ENCODE measurements around the gene RASSF4. TPM values are rescaled to one million over a fixed set of nuclear protein-coding genes. Genes with fewer than 3 reads are reported as not detected.

Gene RASSF4
- total RNA-seq, 1 donor from 2014 or later, result 2.0 TPM

DNA sequence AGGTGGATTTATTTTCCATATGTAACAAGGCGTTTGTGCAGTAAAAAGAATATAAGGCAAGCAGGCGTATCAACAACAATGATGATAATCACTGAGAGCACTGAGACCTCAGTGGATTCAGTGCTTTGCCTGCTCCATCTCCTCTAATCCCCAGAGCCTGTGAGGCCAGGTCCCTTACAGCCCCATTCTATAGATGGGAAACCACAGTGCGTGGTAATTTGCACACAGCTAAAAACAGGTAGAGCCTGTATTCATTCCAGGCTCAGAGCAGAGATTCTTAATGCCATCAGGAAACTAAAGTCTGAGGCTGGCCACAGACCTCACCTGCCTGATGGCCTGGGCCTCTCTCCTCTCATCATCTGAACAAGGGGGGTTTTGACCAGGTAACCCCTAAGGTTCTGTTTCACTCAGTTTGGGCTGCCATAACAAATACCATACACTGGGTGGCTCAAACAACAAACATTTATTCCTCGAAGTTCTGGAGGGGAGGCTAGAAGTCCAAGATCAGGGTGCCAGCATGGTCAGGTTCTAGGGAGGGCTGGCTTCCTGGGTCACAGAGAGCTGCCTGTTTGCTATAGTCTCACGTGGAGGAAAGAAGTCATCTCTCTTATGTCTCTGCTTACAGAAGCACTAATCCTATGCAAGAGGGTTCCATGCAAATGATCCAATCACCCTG lies 10.3 kb upstream of the RASSF4 start:
- H3K9me3 Mint-ChIP-seq, result peaks cover 8% of the 10 kb centered on the region
- no peak for TF ChIP-seq CTCF (IDR thresholded peaks at IDR 0.05)
- ChIA-PET CTCF (interaction anchor here (1.4 kb wide), 1 partner anchor 16 kb away, joined by 3 read pairs; no protein-coding TSS in a partner anchor), POLR2A (interaction anchor here (1.9 kb wide), 1 partner anchor 10 kb away, joined by 5 read pairs; the partner anchor contains the start of gene RASSF4)
- no peak overlapping the region for H3K27ac Mint-ChIP-seq
- no peak for DNase-seq
- intact Hi-C loops (cut with micrococcal nuclease), result no loop called here
- H3K36me3 Mint-ChIP-seq (ENCODE audit: low read depth), result peaks cover 4% of the 10 kb centered on the region
- H3K27me3 Mint-ChIP-seq, result no peaks in the 10 kb centered on the region
- ATAC-seq (ENCODE audit: low read depth), result no peak
- no peak overlapping the region for H3K4me3 Mint-ChIP-seq
- peaks cover 45% of the 10 kb centered on the region for H3K4me1 Mint-ChIP-seq

- Mint-ChIP-seq H3K9me3 (peaks cover 3% of the 10 kb centered on the region), H3K27ac (no peak overlapping the region), H3K27me3 (no peaks in the 10 kb centered on the region), H3K4me1 (peaks cover 48% of the 10 kb centered on the region), H3K36me3 (ENCODE audit: low read depth) (peaks cover 5% of the 10 kb centered on the region), H3K4me3 (no peak overlapping the region)
- intact Hi-C loops (cut with micrococcal nuclease), result no loop called here
- TF ChIP-seq CTCF (IDR thresholded peaks at IDR 0.05), result no peak
- ChIA-PET POLR2A (no interaction called here), CTCF (interaction anchor here (1.4 kb wide), 1 partner anchor 17 kb away, joined by 3 read pairs; no protein-coding TSS in a partner anchor)
- ATAC-seq (ENCODE audit: low read depth) (no peak), DNase-seq (no peak)
Measured at GRCh38 chr10:44949915-44950314, 9.7 kb upstream of the RASSF4 start.

GRCh38 chr10:44950326-44951225 lies 9.0 kb upstream of the RASSF4 start:
- no peaks in the 10 kb centered on the region for H3K27me3 Mint-ChIP-seq
- POLR2A ChIA-PET, result interaction anchor here (1.0 kb wide), 1 partner anchor 9 kb away, joined by 3 read pairs; the partner anchor contains the start of gene RASSF4
- H3K9me3 Mint-ChIP-seq, result no peaks in the 10 kb centered on the region
- H3K4me3 Mint-ChIP-seq, result no peak overlapping the region
- H3K27ac Mint-ChIP-seq, result no peak overlapping the region
- peaks cover 6% of the 10 kb centered on the region for H3K36me3 Mint-ChIP-seq (ENCODE audit: low read depth)
- no peak for ATAC-seq (ENCODE audit: low read depth)
- DNase-seq, result peak; percentile 10
- TF ChIP-seq CTCF (IDR thresholded peaks at IDR 0.05), result no peak
- H3K4me1 Mint-ChIP-seq, result peaks cover 48% of the 10 kb centered on the region
- CTCF ChIA-PET, result interaction anchor here (1.4 kb wide), 1 partner anchor 18 kb away, joined by 3 read pairs; no protein-coding TSS in a partner anchor
- intact Hi-C loops (cut with micrococcal nuclease), result no loop called here

- DNase-seq, result no peak
- POLR2A ChIA-PET, result no interaction called here
- peaks cover 41% of the 10 kb centered on the region for H3K4me1 Mint-ChIP-seq
- peaks cover 15% of the 10 kb centered on the region for H3K36me3 Mint-ChIP-seq (ENCODE audit: low read depth)
- H3K4me3 Mint-ChIP-seq, result no peak overlapping the region
- H3K27me3 Mint-ChIP-seq, result no peaks in the 10 kb centered on the region
- intact Hi-C loops (cut with micrococcal nuclease), result no loop called here
- no peaks in the 10 kb centered on the region for H3K9me3 Mint-ChIP-seq
- no peak for ATAC-seq (ENCODE audit: low read depth)
- CTCF ChIA-PET, result no interaction called here
- H3K27ac Mint-ChIP-seq, result no peak overlapping the region
- TF ChIP-seq CTCF (IDR thresholded peaks at IDR 0.05), result no peak
Measured at GRCh38 chr10:44951576-44952226, 7.9 kb upstream of the RASSF4 start.

Data from activated B cell treated with CpG ODN at 0.5 μM for 24 hours (primary cell).